Measurements from ENCODE around the gene MFAP4.
A peak's percentile ranks its signal among the peaks of the same experiment; 100 is the strongest.
"Not testable (repeated sequence)": the region's sequence is repeated elsewhere in the genome, so short reads cannot be mapped to it uniquely, and the experiment has no call there.

Gene MFAP4

DNA sequence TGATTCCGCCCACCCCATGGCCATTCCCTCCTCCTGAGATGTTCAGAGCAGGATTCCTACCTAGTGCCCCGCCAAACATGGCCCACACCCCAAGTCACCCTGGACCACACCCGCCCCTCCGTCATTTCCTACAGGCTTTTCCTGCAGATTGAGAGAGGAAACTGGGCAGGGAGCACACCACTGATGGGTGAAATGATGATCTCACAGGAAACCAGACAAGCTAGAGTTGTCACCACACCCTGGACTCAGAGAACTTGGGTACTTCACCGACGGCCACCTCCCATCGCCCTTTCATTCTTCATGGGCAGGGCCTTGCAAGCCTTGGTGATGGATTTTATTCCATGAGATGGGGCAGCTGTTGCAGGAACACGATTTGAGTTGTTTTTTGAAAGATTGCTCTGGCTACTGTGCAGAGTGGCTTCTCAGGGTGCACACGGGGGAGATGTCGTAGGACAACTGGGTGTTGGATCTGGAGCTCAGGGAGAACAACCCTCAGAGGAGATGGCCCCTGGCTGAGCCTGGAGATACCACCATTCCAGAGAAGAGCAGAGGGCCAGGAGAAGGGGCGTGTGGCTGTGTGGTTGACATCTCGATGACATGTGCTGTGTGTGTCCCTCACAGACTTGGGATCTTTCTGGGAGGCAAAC lies 17.0 kb downstream of the MFAP4 start:
- no peak for DNase-seq

DNA sequence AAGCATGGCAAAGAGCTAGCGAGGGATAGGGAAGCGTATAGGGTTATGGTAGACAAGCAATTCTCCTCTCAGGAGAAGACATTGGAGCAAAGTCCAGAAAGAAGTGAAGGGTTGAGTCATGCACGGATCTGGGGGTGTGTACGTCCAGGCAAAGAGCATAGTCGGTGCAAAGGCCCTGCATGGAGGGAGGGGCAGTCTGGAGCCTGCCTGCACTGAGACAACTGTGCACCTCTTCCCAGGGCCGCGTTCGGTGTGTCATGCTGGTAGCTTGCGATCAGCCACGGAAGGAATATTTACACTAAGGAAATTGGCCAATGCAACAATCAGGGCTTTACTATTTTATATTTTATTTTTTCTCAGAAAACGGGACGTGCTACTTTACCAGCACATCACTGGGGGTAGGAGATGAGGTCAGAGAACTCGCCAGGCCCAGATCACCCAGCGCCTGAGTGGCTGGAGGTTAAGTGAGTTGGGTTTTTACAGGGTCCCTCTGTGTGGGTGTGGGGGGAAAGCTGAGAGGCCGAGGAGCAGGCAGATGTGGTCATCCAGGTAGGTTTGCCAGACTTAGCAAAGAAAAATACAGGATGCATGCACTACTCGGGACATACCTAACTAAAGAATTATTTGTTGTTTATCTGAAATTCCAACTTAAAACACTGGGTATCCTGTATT lies 17.7 kb downstream of the MFAP4 start:
- no peak for DNase-seq

DNA sequence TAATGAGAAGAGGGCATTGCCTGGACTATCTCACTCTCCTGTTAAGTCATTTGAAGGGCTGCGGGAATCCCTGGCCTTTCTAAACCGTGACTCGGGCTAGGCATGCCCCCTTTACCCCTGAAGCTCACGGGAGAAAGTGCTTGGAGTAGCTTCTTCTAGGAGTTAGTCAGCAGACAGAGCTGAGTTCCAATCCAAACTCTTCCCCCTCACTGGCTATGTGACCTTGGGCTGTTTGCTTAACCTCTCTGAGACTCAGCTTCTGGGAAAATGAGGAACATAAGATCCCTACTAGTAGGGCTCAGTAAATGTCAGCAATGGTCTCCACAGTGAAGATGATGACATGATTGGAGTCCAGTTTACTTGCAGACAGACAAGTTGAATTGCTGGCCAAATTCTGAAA lies 18.8 kb downstream of the MFAP4 start:
- no peak for DNase-seq

DNA sequence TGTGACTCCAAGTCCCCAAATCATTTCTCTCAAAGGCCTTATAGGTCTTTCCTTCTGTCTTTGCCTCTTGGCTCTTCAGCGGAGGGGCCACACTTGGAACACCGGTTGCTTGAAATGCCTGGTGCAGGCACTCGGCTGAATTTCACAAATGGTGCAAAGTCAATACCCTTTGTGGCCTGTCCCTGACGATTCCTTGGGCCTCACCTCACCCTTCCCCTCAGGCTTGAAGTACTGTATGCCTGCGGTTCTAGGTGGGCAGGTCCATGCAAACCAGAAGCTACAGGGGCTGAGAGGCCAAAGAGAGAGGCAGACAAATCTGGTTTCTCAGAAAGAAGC lies 20.4 kb downstream of the MFAP4 start:
- DNase-seq: no peak

DNA sequence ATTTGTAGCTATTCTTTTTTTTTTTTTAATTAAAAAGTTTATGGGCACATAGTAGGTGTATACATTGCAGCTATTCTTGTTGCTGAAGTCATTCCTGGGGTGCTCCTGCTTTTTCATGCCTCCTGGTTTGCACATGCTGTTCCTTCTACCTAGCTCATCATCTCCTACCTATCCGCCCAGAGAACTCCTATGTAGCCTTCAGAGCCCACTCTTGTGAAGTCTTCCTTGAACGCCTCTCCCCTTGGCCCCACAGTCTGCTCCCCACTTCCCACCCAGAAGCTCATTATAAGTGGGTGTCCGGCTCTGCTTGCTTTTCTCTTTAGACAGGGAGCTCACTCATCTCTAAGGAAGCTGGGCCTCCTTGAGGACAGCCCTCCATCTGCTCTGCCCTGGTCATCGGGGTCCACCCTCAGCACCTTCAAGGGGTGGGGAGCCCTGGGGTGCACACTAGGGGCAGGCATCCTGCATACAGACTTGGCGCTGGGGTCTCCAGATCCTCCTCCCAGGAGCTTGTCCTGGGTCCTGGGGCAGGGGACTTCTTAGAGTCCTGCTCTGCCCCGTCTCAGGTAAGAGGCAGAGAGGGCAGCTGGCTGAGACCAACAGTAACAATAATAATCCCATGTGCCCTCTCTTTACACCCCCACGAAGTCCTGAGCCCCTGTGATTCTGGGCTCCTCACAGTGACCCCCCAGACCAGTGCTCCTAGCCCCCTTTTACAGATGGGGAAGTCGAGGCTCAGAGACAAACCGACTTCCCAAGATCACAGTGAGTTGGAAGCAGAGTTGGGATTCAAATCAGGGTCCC lies 21.0 kb downstream of the MFAP4 start:
- no peak for DNase-seq

DNA sequence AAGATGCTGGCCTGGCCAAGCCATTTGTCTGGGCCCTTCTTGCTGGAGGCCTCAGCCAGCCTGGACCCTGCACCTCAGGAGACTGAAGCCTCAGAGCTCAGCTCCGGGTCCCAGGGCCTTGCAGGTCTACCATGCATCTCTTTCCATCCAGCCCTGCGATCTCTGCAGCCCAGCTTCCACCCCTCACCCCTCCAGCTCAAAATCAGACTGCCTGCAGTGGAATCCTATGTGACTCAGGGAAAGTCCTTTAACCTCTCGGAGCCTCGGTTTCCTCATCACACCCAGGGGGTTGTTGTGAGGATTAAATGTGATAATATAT lies 21.5 kb downstream of the MFAP4 start:
- DNase-seq: no peak

DNA sequence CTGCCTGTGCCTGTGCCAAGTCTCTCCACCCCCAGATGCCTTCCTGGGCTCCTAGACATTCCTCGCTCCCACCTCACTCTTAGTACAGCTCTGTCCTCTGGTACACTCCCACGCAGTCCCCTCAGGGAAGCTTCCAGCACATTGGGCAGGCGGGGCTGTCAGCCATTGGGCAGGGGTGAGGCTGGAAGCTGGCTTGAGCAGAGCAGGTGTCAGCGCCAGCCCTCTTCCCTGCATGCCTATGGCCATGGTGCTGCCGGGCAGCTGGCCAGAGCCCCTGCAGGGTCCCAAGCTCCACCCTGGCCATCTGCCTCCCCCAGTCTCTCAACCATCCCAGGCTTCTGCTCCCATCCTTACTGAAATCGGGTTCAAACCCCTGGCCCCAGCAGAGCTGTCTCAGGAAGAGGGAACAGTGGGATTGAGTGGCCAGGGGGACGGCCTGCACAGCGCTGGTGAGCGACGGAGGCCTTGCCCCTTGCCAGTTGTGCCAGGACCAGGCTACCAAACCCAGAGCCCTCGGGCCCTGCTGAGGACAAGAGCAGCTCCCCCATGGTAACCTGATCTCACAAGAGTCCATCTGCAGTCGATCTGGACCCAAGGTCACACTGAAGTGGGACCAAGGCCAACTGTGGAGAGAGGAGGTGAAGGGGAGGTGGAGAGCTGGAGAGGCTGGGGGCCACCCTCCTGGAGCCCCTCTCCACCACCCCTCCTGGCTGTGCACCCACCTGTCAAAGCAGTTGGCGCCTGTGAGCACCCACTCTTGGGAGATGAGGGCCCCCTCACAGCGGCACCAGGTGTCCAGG lies 22.1 kb downstream of the MFAP4 start:
- DNase-seq: no peak

DNA sequence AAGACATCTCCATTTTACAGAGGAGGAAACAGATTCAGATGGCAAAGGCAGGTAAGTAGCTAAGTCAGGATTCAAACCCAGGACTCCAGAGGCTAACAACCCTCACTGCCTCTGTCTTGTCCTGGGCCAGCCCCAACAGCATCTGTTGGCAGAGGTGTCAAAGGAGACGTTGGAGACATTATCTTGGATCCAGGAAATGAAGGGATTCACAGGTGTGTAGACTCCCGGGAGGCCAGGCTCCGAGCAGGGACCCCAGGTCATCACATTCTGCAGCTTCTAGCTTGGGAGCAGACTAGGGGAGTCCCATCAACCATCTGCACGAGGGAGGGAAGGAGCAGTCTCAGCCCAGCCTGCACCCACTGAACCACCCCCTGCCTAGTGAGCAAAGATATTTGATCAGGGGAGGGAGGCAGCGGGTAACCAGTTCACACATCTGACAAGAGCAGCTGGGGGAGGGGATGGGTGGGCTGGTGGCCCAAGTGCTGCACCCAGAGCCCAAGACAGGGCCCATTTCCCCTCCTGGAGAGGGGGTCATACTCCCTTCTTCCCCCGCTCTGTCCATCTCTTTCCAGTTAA lies 23.4 kb downstream of the MFAP4 start:
- DNase-seq: no peak

DNA sequence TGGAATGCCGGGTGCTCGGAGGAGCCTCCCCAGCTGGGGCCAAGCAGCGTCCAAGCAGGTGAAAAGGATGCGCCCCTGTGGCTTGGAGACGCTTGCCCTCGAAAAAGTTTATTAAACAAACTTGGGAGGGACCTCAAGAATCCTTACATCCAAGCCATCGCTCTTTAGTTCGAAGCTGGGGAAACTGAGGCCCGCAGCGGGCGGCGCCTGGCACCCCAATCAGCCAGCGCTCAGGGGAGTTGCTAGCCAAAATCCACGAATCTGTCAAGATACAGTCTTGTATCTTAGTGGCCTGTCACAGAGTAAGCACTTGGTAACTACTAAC lies 23.9 kb downstream of the MFAP4 start:
- DNase-seq: no peak

DNA sequence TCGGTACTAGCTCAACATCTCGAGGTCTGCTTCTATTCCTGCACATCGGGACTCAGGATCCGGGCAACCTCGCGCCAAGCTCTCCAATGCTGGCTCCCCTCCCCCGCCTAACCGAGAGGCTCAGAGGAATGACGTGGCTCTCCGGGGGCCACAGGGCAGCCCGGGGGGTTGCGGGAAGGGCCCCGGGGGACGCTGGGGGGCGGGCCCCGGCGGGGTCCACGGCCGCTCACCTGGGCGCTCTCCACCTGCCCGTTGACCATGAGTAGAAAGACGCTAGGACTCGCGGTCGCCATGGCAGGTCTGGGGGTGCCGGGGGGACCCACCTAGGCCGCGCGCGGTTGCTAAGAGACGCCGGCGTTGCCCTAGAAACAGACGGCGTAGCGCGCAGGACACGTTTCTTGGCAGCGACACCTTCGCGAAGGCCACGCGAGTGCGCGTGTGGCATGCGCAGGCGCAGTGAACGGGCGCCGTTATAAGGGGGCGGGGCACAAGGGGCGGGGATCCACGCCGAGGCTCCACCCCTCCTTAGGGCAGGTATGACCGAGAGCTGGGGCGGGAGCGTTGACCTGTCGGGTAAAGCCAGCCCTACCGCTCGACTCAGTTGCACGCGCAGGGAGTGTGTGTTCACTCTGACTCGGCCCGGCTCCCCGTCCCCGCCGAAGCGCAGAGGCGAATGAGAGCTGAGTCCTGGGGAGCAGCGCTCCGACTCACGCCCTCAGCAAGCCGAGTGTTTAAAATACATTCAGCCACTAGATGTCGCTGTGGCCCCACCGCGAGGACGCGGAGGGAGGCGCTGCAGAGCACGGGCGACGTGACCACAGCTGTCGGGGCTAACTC lies 24.5 kb downstream of the MFAP4 start, which contains the start of gene B9D1:
Gene B9D1, minus strand, starts transcription at position 447 of the 837 bp plus-strand sequence. Its CDS starts 154 bp downstream, at position 293.
- DNase-seq: peak; percentile 96

DNA sequence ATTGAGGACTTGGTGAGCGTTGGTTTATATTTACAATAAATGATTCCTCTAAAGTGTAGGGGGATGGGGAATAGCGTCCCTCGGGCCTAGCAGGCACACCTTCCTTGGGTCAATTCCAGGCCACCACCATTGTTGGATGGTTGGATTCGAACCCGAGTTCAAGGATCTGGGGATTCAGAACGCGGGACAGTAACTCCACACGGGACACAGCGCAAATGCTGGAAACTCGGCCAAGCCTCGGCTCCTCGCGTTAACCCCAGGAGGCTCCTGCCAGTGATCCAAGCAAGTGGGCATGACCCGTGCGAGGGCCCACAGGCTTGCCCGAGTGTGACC lies 25.1 kb downstream of the MFAP4 start:
- no peak for DNase-seq

DNA sequence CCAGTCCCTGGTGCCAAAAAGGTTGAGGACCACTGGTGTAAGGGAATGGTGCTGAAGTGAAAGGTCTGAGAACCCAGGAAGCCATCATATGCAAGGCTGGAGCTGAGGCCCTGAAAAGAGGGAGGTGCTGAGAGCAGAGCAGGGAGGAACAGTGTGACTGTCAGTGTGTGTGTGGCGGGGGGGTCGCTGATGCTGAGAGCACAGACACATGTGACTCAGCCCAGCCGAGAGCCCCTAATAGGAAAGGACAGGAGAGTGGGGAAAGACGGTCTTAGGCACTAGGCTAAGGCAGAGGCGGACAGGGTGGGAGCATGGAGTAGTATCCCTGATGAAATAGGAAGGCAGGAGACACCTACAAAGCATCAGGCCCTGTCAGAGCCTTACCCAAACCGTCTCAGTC lies 25.7 kb downstream of the MFAP4 start:
- DNase-seq: no peak

DNA sequence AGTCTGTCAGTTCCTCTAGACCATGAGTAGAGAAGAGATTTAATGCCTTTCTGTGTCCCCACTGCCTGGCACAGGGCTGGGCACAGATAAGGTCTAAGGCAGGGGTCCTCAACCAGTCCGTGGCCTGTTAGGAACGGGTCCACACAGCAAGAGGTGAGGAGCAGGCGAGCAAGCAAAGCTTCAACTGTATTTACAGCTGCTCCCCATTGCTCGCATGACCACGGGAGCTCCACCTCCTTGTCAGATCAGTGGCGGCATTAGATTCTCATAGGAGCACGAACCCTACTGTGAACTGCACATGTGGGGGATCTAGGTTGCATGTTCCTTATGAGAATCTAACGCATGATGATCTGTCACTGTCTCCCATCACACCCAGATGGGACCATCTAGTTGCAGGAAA lies 26.2 kb downstream of the MFAP4 start:
- DNase-seq: no peak

DNA sequence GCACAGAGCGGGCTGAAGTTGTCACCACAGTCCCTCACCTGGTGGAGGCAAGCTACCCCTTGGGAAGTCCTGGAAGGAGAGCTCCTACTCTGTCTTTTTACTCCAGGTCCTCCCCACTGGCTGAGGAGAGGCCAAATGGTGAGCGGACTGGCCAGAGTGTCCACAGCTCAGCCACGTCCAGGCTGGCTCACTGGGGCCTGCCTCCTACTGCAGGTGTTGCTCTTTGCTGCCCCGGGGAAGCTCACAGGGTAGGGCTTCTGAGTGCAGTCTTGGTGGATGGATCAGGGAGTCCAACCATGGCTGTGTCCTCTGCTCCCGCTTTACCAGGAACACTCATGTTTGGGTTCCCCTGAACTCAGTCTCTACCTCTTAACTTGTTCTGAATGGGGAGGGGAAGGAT lies 27.1 kb downstream of the MFAP4 start:
- DNase-seq: no peak

DNA sequence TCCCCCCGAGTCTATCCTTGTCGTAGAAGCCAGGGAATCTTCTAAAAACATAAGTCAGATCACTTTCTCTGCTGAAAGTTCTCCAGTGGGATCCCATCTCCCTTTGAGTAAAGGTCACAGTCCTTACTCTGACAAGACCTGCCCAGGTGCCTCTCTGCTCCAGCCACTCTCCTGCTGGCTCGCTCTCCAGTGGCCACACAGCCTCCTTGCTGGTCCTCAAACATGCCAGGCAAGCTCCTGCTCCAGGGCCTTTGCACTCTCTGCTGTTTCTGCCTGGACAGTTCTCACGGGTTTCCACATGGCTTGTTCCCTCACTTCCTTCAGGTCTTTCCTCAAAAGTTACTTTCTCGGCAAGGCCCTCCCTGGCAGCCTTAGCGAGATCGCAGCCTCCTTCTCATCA lies 27.8 kb downstream of the MFAP4 start:
- no peak for DNase-seq

DNA sequence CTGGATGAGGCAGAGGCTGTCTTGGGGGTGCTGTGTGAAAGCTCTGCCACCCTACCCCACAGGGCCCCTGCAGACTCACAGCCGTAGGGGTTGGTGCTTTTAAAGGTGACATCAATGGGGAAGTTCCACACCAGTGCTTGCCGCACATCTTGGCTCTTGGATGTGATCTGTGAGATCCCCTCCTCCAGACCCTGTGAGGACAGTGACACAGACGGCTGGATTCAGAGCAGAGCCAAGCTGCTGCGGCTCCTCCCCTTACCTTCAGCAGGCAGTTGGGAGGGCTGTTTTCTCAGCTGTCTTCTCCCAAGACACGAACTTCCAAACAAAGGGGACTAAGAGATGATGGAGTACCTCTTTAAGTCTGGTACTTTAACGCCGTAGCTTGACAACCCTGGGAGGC lies 29.2 kb downstream of the MFAP4 start:
- no peak for DNase-seq

DNA sequence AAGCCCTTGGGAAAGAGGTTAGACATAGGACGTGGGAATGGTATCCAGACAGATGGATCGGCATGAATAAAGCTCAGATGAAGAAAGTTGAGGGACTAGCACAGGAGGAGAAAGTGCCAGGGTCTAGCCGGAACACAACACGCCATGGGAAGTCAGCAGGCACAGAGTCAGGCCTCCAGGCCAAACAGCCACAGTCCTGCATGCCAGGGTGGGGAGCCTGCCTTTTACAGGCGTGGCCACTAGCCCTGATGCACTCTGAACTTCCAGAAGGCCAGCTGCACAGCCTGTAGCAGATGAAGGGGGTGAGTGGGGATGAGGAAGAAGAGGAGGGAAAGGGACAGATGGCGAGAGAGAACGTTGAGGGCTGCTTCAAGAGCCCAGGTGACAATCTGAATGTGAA lies 29.6 kb downstream of the MFAP4 start:
- DNase-seq: no peak

DNA sequence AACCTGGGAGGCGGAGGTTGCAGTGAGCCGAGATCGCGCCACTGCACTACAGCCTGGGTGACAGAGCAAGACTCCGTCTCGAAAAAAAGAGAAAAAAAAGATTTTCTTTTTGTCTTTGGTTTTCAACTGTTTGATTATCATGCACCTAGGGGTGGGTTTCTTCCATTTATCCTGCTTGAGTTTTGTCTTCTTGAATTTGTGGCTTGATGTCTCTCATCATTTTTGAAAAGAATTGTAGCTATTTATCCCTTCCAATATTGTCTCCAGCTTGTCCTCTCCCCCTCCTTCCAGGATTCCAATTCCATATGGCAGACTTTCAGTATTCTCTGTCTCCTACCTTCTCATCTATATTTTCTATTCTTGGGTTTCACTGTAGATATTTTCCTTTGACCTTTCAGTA lies 32.2 kb downstream of the MFAP4 start:
- no peak for DNase-seq

DNA sequence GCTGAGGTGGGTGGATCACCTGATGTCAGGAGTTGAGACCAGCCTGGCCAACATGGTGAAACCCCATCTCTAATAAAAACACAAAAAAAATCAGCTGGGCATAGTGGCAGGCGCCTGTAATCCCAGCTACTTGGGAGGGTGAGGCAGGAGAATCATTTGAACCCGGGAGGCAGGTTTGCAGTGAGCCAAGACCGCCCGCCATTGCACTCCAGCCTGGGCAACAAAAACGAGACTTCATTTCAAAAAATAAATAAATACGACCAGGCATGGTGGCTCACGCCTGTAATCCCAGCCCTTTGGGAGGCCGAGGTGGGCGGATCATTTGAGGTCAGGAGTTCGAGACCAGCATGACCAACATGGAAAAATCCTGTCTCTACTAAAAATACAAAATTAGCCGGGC lies 33.6 kb downstream of the MFAP4 start:
- not testable (repeated sequence) for DNase-seq

DNA sequence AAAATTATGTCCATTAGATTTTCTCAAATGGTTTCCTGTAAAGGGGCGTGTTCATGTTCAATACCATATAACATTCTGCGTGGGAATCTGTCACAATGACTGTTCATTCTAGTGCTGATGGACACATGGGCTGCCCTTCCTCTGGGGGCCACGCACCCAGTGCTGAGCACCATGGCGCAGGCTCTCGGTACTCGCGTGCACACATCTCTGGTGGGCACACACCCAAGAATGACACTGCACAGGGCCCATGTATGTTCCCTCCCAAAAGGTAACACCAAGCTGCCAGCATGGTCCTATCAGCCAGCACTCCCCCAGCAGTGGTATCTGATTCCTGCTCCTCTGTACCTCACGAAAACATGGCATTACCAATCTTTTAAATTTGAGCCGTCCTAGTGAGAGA lies 38.2 kb downstream of the MFAP4 start:
- DNase-seq: no peak

DNA sequence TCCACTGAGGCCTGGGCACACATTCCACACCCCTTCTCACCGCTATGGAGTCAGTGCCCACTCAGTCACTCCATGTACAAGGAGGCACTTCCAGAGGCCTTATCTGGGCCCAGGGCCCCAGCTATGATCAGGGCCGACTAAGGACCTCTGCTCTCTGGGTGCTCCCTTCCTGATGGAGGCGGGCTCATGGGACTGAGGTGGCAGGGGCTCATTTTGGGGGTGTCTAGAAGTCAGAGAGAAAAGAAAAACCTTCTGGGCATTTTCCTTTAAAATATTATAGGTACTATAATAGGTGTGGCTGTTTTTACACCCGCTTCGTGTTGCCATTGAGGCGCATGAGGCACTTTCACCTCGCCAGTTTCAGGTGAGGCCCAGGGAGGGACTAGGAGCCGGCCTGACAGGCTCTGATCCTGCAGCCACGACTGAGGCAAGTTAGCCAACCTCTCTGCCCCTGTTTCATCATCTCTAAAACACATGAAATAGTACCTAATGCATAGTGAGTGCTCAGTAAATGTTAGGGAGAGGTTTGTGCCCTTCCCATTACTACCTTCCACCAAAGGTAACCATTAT lies 38.8 kb downstream of the MFAP4 start:
- no peak for DNase-seq

All from stimulated activated CD8-positive, alpha-beta memory T cell treated with anti-CD3 and anti-CD28 coated beads, Interleukin-4, amount 100 ng/mL, for 48 hours (primary cell).